Mesothelial cell of epicardium (in vitro differentiated cells): ENCODE data around the gene USP38. TPM values are rescaled to one million over a fixed set of nuclear protein-coding genes. Genes with fewer than 3 reads are reported as not detected.

ENCODE experiments used
- DNase-seq, 2 experiments: peaks; one replicate each; pipeline ENCODE4 v3.0.0; 2021; ENCODE audit warnings: low spot score in 2 of 2; ENCODE audit not compliant: unreplicated experiment in 2 of 2
- H3K27ac Mint-ChIP-seq: 2 replicates; pipeline ENCODE4 v1.8.0; 2021; ENCODE audit warnings: mixed read lengths
- H3K27me3 Mint-ChIP-seq: 2 replicates; pipeline ENCODE4 v1.8.0; 2021; ENCODE audit warnings: low read depth, mixed read lengths
- H3K36me3 Mint-ChIP-seq: 2 replicates; pipeline ENCODE4 v1.8.0; 2021; ENCODE audit warnings: mixed read lengths
- H3K4me1 Mint-ChIP-seq: 2 replicates; pipeline ENCODE4 v1.8.0; 2021; ENCODE audit warnings: mixed read lengths
- H3K4me3 Mint-ChIP-seq: 2 replicates; pipeline ENCODE4 v1.8.0; 2021; ENCODE audit warnings: mild to moderate bottlenecking, moderate library complexity, mixed read lengths
- H3K9me3 Mint-ChIP-seq: 2 replicates; pipeline ENCODE4 v1.8.0; 2021; ENCODE audit warnings: mixed read lengths
- CTCF ChIP-seq: fragments of 200-600 bp; sonication (generic); IDR thresholded peaks from one replicate; pipeline ENCODE4 v1.5.0; 2021; ENCODE audit warnings: antibody characterized with exemption; ENCODE audit not compliant: unreplicated experiment
- total RNA-seq: library from RNA; stranded (reverse); gene quantifications from 3 replicates; pipeline ENCODE4 v1.2.1, GENCODE V29; 2021

The USP38 gene
- total RNA-seq, 1 donor from 2014 or later: 21.1 TPM

- Mint-ChIP-seq H3K4me3 (no peak overlapping the region), H3K36me3 (no peaks in the 10 kb centered on the region), H3K9me3 (peaks cover 23% of the 10 kb centered on the region), H3K27ac (no peak overlapping the region), H3K4me1 (no peaks in the 10 kb centered on the region), H3K27me3 (no peaks in the 10 kb centered on the region)
- no peak for TF ChIP-seq CTCF
- DNase-seq: no peak
Observed at GRCh38 chr4:143270256-143270838, 85.6 kb downstream of the USP38 start.

Other genes with a start within 250 kb of the USP38 start
- gene GAB1, start 152.0 kb downstream of the USP38 start, total RNA-seq: 44.6 to 45.9 TPM (median 45.0 TPM) in 3 replicates